Dedifferentiated amniotic fluid mesenchymal stem cell (primary cell): ENCODE data around the gene CSNK1A1.
"Not testable (repeated sequence)": the region's sequence is repeated elsewhere in the genome, so short reads cannot be mapped to it uniquely, and the experiment has no call there.

Experiments
- DNase-seq: peaks from one replicate; pipeline ENCODE4 v3.0.0-alpha.2; 2016; ENCODE audit errors: extremely low spot score

The CSNK1A1 gene

GRCh38 chr5:149551227-149552037 lies at the start of gene CSNK1A1:
Gene CSNK1A1, minus strand, starts transcription at chr5:149551439. Its CDS starts 475 bp downstream, at chr5:149550964.
- DNase-seq, result peak; percentile 96

GRCh38 chr5:149600932-149601331 lies 49.7 kb upstream of the CSNK1A1 start:
- DNase-seq, result no peak

- no peak for DNase-seq
Measured at GRCh38 chr5:149599375-149599774, 48.1 kb upstream of the CSNK1A1 start.

DNA sequence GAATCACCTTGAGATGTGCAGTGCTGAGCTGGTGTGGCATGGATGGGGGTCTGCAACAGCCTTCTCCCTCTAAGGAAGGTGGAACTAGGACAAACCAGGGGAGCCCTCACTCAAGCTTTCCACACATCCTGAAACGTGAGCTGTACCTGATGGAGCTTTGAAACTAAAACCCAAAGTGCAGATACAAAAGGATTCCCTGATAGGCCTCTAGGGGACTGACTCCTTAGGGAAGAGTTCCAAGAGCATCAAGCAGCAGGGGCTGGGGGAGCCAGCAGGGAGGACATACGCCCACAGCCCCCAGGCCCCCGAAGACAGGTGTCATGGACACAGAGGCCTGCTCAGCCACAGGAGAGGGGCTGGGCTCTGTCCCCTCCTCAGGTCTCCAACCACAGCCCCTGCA lies 47.7 kb upstream of the CSNK1A1 start:
- no peak for DNase-seq

GRCh38 chr5:149598234-149598633 lies 47.0 kb upstream of the CSNK1A1 start:
- not testable (repeated sequence) for DNase-seq

DNA sequence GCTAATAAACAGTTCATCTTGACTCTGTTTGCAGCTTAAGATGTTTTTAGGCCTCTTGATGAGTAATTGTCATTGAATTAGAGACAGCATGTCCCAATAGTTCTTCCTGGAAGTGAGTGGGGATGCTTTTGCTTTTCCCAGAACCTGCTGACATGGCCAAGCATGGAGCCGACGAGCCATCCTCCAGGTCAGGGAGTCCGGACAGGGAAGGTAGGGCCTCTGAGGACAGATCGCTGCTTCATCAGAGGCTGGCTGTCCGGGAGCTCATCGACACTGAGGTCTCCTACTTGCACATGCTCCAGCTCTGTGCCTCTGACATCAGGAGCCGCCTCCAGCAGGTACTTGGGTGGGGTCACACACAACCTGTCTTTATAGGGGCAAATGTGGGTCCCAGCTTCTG lies 46.4 kb upstream of the CSNK1A1 start:
- DNase-seq, result no peak

DNA sequence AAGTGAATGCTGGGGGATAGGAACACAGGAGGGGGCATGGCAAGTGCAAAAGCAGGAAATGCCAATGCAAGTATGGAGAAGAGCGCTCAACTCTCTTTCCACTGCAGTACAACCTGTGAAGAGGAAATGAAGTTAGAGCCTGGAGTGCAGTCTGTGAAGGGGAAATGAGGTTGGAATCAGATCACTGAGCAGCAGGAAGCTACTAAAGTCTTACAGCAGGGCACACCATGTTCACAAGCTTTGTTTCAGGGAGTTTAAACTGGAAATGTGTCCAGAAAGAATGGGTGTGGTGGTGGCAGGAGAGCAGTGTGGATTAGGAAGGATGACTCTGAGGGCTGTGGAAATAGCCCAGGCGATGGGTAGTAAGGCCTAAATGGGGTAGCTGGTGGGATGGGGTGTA lies 45.5 kb upstream of the CSNK1A1 start:
- DNase-seq, result no peak

GRCh38 chr5:149595105-149595504 lies 43.9 kb upstream of the CSNK1A1 start:
- DNase-seq, result not testable (repeated sequence)

- DNase-seq, result no peak
Measured at GRCh38 chr5:149594206-149594895, 43.1 kb upstream of the CSNK1A1 start.

DNA sequence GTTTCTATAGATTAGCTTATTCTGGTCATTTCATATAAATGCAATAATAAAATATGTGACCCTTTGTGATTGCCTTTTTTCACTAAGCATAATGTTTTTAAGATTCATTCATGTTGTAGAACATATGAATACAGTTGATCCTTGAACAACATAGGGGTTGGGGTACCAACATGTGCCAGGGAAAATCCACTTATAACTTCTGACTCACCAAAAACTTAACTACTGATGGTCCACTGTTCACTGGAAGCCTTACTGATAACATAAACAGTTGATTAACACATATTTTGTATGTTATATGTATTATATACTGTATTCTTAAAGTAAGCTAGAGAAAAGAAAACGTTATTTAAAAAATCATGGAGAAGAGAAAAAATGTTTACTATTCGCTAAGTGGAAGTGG lies 42.1 kb upstream of the CSNK1A1 start:
- no peak for DNase-seq

- DNase-seq, result no peak
Measured at GRCh38 chr5:149588936-149589335, 37.7 kb upstream of the CSNK1A1 start.

- no peak for DNase-seq
Measured at GRCh38 chr5:149586708-149587318, 35.6 kb upstream of the CSNK1A1 start.

- DNase-seq, result no peak
Measured at GRCh38 chr5:149585910-149586309, 34.7 kb upstream of the CSNK1A1 start.

DNA sequence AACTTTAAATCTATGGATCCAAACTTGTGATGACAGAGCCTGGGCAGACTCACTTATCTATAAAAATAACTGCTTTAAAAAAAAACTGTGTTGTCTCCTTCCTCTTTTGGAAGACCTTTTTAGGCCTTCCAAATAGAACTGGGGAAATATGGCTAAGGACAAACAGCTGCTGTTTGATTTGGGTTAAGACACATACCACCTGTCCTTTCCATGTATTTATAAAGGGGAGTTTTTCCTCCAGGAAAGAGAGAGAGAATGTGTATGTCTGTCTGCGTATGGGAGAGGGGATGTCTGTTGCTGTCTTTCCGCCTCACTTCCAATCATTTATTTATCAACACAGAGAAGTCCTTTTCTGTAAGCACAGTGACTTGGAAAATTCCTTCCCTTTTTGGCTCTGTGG lies 32.9 kb upstream of the CSNK1A1 start:
- DNase-seq, result no peak

DNA sequence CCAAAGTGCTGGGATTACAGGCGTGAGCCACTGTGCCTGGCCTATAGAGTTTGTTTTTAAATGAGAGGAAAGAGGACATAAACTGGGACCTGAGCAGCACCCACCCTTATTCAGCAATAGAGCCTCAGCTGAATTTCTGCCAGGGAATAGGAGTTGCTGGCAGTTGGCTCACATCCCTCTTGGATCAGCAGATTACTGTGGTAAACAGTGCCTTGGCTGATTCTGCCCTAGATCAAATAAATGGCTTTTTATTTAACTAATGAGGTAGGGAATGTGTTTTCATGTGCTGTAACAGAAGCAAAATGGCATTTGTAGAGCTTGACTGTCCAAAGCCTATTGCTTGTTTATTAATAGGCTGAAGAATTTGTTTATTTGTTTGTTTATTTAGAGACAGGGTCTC lies 32.2 kb upstream of the CSNK1A1 start:
- DNase-seq, result peak; percentile 73

DNA sequence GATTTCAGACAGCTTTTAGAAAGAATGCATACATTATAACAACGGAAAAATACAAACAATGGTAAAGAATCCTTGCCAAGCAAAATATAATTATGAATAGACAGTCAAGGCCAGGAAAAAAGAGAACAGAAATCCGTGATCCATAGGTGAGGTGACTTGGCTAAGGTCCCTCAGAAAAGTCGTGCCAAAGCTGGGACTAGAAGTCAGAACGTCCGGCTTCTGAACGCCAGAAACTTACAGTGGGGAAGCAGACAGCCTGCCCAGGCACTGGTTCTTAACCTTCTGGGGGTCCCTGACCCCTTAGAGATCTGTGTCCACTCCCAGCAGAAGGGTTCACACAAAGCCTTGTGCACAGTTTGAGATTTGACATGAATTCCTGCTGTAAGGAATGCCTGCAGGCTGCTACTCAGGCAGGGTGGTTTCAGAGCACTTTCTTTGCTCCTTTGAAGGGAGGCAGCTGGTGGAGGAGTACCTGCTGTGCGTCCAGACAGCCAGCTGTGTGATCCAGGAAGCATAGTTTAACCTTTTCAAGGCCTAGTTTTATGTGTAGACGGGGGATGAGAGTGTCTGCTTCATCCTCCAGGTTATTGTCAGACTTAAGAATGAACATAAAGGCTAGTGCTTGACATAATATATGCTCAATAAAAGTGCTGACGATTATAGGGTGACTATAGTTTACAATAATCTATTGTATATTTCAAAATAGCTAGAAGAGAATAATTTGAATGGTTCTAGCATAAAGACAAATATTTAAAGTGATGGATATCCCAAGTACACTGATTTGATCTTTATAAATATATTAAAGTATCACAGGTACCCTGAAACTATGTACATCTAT lies 30.9 kb upstream of the CSNK1A1 start:
- no peak for DNase-seq

DNA sequence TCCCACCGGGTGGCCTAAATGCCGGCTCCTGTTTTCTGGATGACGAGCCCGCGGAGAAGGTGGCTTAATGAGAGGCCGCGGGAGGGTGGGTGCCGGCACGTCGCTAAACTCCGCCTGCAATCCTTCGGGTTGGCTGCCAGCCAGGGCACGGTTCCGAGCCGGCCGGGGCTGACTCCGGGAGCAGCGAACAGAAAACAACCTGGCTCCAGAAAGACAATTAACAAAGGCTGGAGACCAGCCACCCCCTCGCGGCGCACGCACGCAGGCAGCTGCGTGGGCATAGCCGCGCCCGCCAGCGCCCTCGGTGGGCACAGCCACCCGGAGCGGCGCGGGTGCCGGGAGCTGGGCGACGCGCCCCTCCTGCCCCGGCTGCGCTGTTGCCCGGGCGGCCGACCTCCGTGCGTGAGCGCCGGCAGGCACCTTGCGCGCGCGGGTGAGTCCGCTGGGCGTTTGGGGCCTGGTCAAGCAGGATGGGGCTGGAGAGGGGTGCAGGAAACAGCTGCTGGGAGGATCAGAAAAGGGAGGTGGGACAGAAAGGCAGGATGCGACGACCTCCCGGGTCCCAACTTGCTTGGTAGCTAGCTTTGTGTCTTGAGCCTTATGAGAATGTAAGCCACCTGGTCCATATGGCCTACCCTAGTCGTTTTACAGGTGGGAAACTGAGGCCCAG lies 30.1 kb upstream of the CSNK1A1 start, which contains the start of gene ARHGEF37:
TSS of gene ARHGEF37 (plus strand) at position 307 of the 670 bp plus-strand sequence. CDS start 16,272 bp downstream, outside the sequence.
- DNase-seq, result no peak

DNA sequence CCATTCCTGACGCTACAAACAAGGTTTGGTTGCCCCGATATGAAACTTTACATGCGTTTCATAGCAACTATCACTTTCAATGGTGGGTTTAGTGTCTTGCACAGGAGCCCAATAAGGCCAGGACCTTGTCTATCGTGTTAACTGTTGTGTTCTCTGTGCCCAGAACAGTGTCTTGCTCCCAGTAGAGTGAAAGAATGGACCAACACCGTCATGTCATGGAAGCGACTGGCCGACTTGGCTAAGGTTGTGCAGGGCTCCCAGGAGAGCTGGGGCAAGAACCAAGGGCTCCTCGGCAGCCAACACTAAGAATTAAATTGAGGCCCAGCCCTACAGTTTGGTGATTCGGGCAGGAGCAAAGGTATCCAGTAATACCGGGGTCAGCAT lies 29.6 kb upstream of the CSNK1A1 start:
- DNase-seq, result no peak

DNA sequence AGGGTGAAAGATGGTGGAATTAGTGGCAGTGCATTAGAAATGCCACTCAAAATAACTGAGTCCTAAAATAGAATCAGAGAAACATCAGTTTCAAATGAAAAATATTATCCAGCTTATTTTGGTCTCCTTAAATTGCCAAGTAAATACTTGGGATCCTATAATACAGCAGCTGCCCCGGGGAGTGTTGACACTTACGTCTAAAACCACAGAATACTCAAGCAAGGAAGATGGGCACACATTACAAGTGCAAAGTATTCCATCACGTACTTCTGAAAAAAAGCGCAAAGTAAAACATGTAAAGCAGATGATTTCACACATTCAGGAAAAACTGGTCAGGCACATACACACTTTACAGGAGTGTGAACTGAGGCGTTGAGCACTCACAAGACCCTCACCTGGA lies 27.7 kb upstream of the CSNK1A1 start:
- no peak for DNase-seq

DNA sequence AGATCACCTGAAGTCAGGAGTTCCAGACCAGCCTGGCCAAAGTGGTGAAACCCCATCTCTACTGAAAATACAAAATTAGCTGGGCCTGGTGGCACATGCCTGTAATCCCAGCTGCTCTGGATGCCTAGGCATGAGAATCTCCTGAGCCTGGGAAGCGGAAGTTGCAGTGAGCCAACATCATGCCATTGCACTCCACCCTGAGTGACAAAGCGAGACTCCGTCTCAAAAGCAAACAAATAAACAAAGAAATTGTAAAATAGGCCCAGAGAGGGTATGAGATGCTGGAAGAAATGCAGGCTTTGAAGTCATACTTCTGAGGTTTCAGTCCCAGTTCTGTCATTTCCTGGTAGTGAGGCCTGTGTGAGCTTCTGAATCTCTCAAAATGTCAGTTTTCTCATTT lies 24.8 kb upstream of the CSNK1A1 start:
- no peak for DNase-seq

DNA sequence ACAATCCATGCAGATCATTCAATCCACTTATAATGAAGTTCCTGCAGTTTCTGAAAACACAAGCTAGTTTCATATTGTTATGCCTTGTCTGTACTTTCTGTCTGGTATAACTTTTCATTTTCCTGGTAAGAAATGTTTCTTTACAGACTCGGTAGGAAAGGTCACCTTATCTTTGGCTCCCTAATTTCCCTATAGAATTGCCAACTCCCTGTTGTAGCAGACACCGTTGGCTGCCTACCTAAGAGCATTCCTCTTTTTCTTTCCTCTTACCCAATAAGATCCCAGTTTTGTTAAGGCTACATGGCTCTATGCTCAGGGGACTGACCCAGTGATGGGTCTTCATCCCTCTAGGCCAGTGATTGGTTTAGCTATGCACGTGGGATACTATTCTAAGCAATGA lies 23.9 kb upstream of the CSNK1A1 start:
- no peak for DNase-seq
